ENCODE measurements around the gene KIAA1217. TPM values are rescaled to one million over a fixed set of nuclear protein-coding genes. Genes with fewer than 3 reads are reported as not detected.
"Not testable (repeated sequence)": the region's sequence is repeated elsewhere in the genome, so short reads cannot be mapped to it uniquely, and the experiment has no call there.

KIAA1217 gene
- total RNA-seq, 2 donors from 2014 or later = 69.2 to 78.4 TPM

- ATAC-seq = no peak
- DNase-seq = no peak
- intact Hi-C loops (cut with DNase I, micrococcal nuclease) = no loop called here
These were observed 106.3 kb downstream of the KIAA1217 start for GRCh38 chr10:24315211-24315610.

DNA sequence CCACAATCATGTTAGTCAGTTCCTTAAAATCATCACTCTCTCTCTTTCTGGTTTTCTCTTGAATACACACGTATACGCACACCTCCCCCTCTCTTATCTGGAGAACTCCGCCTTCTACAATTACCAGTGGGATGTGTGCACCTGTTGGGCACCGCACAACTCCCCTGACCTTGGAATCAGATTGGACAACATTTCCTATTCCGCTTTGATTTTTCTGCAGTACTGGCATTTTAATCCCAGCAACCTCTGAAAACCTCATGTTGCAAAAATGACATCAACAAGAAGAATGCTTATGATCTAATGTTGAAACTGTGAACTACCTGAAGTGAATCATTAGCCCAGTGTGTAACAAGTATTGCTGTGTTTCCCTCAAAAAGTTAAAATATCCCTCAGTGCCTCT is 109.6 kb downstream of the KIAA1217 start:
- DNase-seq (no peak), ATAC-seq (peak; percentile 43)

DNA sequence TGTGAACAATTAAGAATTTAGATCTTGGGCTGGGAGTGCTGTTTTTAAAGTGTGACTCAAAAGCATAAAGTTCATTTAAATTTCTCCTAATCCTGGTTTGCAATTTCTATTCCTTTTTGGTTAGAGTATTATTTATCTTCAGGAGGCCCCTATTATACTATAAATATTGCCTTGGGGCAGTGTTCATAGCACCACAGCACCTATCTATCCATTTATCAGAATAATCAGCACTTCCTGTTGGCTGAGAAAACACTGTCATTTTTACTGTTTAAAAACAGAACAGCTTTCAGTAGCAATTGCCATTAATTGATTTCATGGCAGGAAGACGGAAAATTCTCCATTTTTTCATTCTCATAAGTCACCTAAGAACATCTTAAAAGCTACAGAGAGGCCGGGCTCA is 111.4 kb downstream of the KIAA1217 start:
- no peak for DNase-seq
- no peak for ATAC-seq
- intact Hi-C loops (cut with DNase I, micrococcal nuclease) = no loop called here

More for the DNA sequence above, 109.6 kb downstream of the KIAA1217 start:
- intact Hi-C loops (cut with DNase I, micrococcal nuclease) = no loop called here

- intact Hi-C loops (cut with DNase I, micrococcal nuclease) = no loop called here
- DNase-seq (no peak), ATAC-seq (no peak)
These were observed 115.7 kb downstream of the KIAA1217 start for GRCh38 chr10:24324651-24325050.

GRCh38 chr10:24331457-24331856 is 122.5 kb downstream of the KIAA1217 start:
- intact Hi-C loops (cut with DNase I, micrococcal nuclease) = no loop called here
- DNase-seq (peak; percentile 67 to 78), ATAC-seq (peak; percentile 97)

DNA sequence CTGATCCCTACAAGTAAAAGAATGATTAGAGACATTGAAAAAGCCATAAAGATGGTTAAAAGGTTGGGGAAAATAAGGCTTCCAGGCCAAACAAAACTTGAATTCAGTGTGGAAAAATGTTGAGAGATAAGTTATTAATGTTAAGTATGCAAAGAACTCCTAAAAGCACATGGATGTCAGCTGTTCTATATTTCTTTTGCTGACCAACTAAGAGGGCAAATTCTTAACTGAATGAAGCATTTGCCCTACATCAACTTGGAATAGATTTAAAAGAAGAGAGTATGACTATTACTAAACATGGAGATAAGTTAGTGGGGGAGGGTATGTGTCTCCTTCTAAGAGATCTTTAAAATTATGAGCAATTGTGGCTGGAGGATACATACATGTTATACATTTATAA is 124.8 kb downstream of the KIAA1217 start:
- intact Hi-C loops (cut with DNase I, micrococcal nuclease) = no loop called here
- no peak for ATAC-seq

DNA sequence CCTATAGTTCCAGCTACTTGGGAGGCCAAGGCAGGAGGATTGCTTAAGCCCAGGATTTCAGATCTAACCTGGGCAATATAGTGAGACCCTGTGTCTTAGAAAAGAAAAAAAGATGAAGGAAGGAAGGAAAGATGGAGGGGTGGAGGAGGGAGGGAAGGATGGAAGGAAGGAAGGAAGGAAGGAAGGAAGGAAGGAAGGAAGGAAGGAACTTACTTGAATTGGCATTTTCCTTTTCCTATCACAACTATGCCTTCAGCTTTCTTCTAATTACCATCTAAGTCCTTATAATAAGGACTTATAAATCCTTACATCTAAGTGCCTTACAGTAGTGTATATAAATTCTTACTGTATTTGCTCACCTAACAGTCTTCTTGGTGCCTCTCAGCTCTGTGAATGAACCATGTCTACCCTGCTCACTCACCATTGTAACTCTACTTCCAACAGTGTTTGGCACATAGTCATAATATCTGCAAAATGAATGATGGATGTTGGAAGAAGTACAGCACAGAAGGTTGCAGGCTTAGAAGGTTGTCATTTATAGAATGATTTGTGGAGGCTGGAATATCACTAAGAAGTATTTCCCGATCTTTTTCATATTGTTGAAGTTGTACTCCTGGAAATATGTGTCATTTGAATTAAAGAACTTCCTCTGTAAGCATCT is 125.5 kb downstream of the KIAA1217 start:
- DNase-seq = no peak
- intact Hi-C loops (cut with DNase I, micrococcal nuclease) = no loop called here
- no peak for ATAC-seq

More for the DNA sequence above, 124.8 kb downstream of the KIAA1217 start:
- DNase-seq = no peak

DNA sequence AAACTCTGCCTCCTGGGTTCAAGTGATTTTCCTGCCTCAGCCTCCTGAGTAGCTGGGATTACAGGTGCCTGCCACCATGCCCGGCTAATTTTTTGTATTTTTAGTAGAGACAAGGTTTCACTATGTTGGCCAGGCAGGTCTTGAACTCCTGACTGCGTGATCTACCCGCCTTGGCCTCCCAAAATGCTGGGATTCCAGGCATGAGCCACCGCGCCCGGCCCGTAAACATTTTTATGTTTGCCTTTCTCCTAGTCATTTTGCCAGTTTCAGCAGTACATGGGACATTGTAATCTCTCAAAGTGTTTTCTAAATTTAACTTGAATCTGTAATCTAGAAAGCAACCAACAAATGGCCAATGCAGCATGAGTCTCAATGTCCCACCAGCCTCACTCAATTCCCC is 128.8 kb downstream of the KIAA1217 start:
- ATAC-seq; intact Hi-C loops (cut with DNase I, micrococcal nuclease); DNase-seq: not testable (repeated sequence)

- intact Hi-C loops (cut with DNase I, micrococcal nuclease) = no loop called here
- no peak for ATAC-seq
- no peak for DNase-seq
These were observed 130.4 kb downstream of the KIAA1217 start for GRCh38 chr10:24339387-24339786.

DNA sequence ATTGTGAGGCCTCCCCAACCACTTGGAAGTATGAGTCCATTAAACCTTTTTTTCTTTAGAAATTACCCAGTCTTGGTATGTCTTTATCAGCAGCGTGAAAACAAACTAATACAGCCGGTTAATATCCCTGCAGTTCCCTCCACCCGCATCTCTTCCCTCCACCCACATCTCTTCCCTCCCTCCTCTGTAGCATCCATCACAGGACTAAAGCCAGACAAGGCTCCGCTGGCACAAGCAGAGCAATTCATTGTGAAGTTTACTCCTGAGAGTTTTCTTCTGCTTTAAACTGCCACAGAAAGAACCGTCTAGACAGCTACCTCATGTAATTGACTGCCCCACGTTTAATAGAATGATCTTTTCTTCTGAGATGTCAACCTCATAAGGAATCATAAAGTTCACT is 131.5 kb downstream of the KIAA1217 start:
- ATAC-seq (no peak), DNase-seq (no peak)
- intact Hi-C loops (cut with DNase I, micrococcal nuclease) = no loop called here

GRCh38 chr10:24340883-24341282 is 131.9 kb downstream of the KIAA1217 start:
- intact Hi-C loops (cut with DNase I, micrococcal nuclease) = no loop called here
- ATAC-seq = no peak
- no peak for DNase-seq

DNA sequence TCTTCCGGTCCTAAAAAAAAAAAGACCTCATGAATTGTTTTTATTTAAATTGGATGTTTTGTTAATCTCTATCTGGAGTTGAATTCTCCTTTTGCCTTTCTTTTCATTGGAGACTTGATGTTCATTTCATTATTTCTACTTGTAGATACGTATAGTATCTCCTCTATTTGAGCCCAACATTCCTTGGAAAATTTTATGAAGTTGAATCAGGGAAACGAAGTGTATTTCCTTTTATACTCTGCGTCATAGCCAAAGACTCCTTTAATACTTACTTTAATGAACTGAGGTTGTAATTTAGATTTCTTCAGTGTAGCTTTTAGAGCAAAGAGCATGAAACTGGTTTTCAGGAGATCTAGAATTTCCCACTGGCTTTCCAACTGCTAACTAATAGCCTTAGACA is 132.4 kb downstream of the KIAA1217 start:
- ATAC-seq = no peak
- DNase-seq = no peak
- intact Hi-C loops (cut with DNase I, micrococcal nuclease) = no loop called here

- intact Hi-C loops (cut with DNase I, micrococcal nuclease) = no loop called here
These were observed 133.0 kb downstream of the KIAA1217 start for GRCh38 chr10:24341897-24342296.

DNA sequence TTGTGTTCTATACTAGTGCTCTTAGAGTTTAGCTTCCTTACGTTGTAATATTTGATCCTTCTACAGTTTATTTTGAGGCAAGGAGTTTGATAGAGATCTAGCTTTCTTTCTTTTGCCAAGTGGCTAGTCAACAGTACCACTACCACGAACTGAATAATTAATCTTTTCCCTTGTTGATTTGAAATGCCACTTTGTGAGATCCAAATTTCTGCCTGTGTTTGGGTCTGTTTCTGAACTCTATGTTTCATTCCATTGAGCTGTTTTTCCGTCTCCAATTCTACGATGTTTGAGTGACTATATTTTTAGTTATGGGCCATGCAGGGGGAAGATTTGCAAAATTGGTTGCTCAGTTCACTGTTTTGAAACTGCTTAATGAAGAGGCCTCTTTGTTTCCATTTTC is 134.7 kb downstream of the KIAA1217 start:
- ATAC-seq = no peak
- intact Hi-C loops (cut with DNase I, micrococcal nuclease) = no loop called here

More at GRCh38 chr10:24341897-24342296, 133.0 kb downstream of the KIAA1217 start:
- ATAC-seq (no peak), DNase-seq (no peak)

DNA sequence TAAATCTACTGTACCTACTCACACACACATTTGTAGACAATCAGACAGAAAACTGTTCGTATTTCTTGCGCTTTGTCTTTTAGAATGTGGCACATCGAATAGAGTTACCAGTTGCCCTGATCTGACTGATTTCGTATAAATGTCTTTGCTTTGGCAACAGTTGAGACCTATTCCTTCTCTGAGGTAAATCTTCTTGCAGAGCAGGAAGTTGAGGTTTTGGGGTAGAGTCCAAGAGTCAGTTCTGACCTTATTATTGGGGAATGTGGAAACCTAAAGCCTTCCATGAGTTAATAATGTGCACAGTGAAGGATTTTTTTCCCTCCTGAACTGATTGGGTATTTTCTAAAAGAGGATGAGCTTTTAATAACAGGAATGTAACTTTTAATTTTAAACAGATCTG is 135.3 kb downstream of the KIAA1217 start:
- DNase-seq (no peak), ATAC-seq (no peak)
- intact Hi-C loops (cut with DNase I, micrococcal nuclease) = no loop called here

More for the DNA sequence above, 134.7 kb downstream of the KIAA1217 start:
- no peak for DNase-seq

GRCh38 chr10:24344695-24345463 is 135.9 kb downstream of the KIAA1217 start:
- DNase-seq (no peak), ATAC-seq (no peak)
- intact Hi-C loops (cut with DNase I, micrococcal nuclease) = no loop called here

- ATAC-seq (no peak), DNase-seq (no peak)
- intact Hi-C loops (cut with DNase I, micrococcal nuclease) = no loop called here
These were observed 138.1 kb downstream of the KIAA1217 start for GRCh38 chr10:24346877-24347519.

DNA sequence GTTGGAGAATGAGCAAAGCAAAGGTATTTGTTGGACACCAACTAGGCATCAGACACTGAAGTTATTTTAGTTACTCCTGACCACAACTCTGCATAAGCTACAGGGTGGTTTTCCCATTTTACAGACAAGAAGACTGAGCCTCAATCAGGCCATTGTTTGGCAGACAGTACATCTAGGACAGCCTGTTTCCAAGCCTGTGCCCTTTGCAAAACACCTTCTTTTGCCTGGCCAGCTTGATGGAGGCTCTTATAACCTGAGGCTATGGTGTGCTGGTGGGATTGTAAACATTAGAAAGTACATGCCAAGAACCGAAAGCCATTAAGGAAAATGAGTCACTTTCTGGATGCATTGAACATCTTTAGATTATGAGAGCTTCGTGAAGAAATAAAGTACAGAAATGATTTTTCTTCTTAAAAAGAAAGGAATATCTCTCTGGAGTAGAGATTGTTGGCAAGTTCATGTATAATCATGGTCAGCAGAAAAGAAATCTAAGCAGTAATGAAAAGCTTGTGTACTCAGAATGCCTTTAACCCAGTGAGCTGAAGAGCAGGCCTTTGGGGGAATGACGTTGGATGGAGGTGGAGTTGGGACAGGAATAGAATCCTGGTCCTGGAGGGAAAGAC is 140.6 kb downstream of the KIAA1217 start:
- DNase-seq = no peak
- no peak for ATAC-seq
- intact Hi-C loops (cut with DNase I, micrococcal nuclease) = no loop called here

DNA sequence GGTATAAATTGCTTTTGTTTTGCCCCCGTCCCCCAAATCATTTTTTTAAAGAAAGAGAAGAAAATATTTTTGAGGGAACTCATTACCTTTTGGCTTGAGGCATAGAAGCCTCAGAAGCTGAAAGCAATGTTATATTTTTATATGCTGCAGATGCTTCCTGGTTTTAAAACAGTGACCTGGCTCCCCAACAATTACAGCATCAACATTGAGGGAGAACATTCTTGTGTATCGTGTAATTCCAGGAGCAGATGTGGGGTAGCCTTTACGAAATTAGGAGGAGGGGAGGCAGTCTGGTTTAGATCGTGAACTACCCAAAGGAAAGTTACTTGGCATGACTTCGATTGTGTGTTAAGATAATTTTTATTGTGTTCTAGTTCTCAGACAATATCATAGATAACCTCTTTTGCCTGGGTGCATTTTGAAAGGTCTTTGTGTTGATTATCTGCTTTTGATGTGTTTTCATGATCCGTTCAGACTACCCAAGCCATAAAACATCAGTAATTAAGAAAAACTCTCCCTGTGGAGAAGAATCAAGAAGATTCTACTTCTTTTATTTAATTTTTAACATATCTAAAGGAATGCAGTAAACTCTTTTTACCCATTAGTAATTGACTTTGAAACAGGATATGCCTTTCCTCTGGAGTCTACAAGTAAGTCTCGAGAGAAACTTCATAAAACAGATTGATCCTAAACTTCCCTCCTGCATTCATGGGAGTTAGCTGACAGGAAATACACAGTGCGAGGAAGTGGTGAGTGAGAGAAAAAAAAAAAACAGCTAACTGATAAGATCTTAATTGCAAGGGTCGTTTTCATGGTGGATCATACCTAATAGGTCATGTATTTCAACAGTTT is 141.4 kb downstream of the KIAA1217 start:
- intact Hi-C loops (cut with DNase I, micrococcal nuclease) = no loop called here
- ATAC-seq = no peak
- DNase-seq = no peak
